Right cardiac atrium (tissue), 5 donors: ENCODE data around the gene JARID2. TPM values are rescaled to one million over a fixed set of nuclear protein-coding genes. Genes with fewer than 3 reads are reported as not detected.

ENCODE experiments used
- ATAC-seq, 2 donors: fragments of 200-7000 bp; cut with Tn5 transposase; one replicate each; pipeline versions ENCODE4 v1.8.0 to v1.9.1; 2020; ENCODE audit warnings: moderate library complexity in 2 of 2, mild to moderate bottlenecking in 1 of 2
- DNase-seq, 3 donors: peaks; one replicate each; pipeline ENCODE4 v3.0.0-alpha.2; 2020
- H3K27ac ChIP-seq: one replicate; pipeline ENCODE4 v1.5.1; 2013; ENCODE audit warnings: mild to moderate bottlenecking, low read length, control low read depth, moderate library complexity
- H3K27me3 ChIP-seq: one replicate; pipeline ENCODE4 v1.6.1; 2013; ENCODE audit not compliant: control insufficient read depth, insufficient read depth
- H3K4me1 ChIP-seq: one replicate; pipeline ENCODE4 v1.6.1; 2013; ENCODE audit warnings: low read length; ENCODE audit not compliant: control insufficient read depth, insufficient read depth
- H3K4me3 ChIP-seq: one replicate; pipeline ENCODE4 v1.5.1; 2013; ENCODE audit warnings: low read length, control low read depth
- H3K9me3 ChIP-seq: one replicate; pipeline ENCODE4 v1.6.1; 2013; ENCODE audit warnings: low read length; ENCODE audit not compliant: control insufficient read depth
- WGBS: extraction: QIAGEN DNeasy Blood & Tissue Kit; methylation state at CpG from one replicate; pipeline ENCODE4 v1.1.7; 2013; 5-methylcytosine and 5-hydroxymethylcytosine counted together
- intact Hi-C, 4 donors: fragments of 100-400 bp; cut with DNase I; formaldehyde crosslinking; loops; one replicate each; pipeline versions ENCODE4 v1.11.0 to v1.14.0; 2022 to 2023
- polyA plus RNA-seq: library from polyadenylated mRNA; stranded (reverse); fragments of 200-250 nt; gene quantifications from one replicate; pipeline ENCODE4 v1.2.3, GENCODE V29; 2013
- total RNA-seq, 4 donors: library from RNA; stranded (reverse); fragmentation: NEBNext Ultra II Directional; extraction: Animal tissue kit (Norgen Biotek cat#: 25700); gene quantifications; one replicate each; pipeline ENCODE4 v1.2.1, GENCODE V29; 2021
- donor health status: healthy with polysubstance abuse.
- donor health status: DM: no; HTN: yes; CAD: no.
- donor health status: DM: no; HTN: no; CAD: no.
- donor health status: DM: no; HTN: yes; CAD: no; lungs with severe emphysema.
- donor health status: DM: yes; HTN: yes; CAD: no.

JARID2 gene
- total and polyA plus RNA-seq, 5 donors, result 4.1 to 10.1 (median 9.1) TPM

DNA sequence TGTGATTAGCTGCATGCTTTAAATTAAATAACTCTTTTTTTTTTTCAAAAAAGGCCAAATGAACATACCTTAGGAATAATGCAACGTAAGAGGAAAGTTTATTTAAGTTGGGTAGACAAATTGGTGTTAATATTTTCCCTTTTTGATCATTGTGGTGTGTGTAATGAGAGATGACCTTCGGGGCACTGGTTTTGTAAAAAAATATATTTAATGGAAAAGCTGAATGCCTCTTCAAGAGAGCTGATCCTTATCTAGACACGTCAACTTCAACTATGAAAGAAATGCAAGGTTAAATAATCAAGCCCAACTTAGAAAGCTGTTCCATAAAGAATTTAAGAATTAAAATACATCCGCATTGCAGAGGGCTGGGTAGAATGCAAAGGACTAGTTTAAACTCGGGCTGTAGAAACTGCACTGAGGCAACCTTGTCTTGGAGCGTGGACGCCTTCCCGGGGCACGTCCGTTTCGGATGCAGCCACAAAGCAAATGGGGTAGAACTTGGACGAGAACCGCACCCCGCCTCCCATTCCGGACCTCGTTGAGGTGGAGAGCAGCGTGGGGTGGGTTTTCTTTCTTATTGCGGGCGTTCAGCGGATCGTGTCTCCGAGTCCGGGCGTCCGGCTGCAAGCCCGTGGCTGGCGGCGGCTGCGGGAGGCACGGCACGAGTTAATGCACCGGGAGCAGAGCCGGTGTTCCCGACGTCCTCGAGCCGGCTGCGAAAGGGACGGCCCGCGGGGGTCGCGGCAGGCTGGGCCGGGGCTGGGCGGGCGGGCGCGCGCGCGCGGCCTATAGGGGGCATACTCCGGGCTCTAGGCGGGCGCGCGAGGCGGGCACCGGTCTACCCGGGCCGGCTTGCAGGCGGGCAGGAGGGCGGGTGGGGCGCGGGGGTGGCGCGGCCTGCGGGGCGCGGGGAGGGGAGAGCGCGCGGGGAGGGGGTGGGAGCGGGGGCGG, 1.9 kb downstream of the JARID2 start:
- DNase-seq (peak; percentile 57 to 85 (median 82)), ATAC-seq (no peak)
- Histone ChIP-seq H3K27me3 (no peaks in the 10 kb centered on the region), H3K4me1 (peaks cover 2% of the 10 kb centered on the region), H3K4me3 (peak overlapping the region; percentile 89), H3K9me3 (no peaks in the 10 kb centered on the region), H3K27ac (peak overlapping the region; percentile 93)
- 1% methylated on average over 74 of the region's 75 CpGs for WGBS
- intact Hi-C loops, result loop anchor here in 1 of 4 donors (10.0 kb wide), 1 partner anchor 1033 kb away; no protein-coding TSS in a partner anchor

DNA sequence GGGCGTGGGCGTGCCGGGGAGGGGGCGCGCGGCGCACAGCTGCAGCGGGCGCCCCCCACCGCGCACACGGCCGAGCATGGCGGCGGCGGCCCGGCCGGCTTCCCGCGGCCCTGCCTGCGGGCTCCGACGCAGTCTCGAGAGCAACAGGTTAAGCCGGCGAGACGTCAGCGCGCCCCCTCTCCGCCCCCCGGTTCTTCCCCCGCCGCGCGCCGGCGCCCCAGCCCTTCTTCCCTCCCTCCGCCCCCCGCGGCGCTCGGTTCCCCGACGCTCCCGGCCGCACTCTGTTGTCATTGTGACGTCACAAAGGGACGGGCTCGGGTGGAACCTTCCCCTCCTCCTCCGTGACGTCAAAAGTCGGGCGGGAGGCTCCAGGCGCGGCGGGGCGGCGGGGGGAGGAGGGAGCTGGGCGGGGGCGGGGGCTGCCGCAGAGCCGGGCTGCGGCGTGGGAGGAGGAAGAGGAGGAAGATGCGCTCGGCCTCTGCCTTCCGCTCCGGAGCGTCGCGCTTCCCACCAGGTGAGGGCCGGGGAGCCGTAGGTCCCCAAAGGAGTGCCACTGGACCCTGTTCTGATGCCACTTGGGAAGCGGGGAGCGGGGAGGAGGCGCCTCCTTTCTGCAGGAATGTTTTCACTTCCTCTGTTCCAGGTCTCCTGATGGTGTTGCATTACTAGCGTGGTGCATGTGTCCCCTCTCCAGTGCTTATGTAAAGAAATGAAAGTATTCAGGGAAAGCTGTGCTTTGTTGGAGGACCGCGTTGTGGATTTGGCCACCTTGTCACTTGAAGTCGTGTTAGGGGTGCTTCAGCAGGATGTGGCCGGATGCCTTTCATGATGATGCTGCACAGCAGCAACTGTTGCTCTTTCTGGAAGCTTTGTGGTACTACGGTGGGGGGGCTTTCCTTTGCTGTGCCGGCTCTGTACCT, 2.8 kb downstream of the JARID2 start:
- Histone ChIP-seq H3K4me3 (peak overlapping the region; percentile 89), H3K9me3 (no peaks in the 10 kb centered on the region), H3K27ac (peak overlapping the region; percentile 86), H3K27me3 (no peaks in the 10 kb centered on the region), H3K4me1 (peaks cover 2% of the 10 kb centered on the region)
- intact Hi-C loops, result loop anchor here in 1 of 4 donors (10.0 kb wide), 1 partner anchor 1034 kb away; no protein-coding TSS in a partner anchor
- ATAC-seq, result peak; percentile 76 to 77
- WGBS, result under 1% methylated on average over 77 of the region's 83 CpGs
- peak; percentile 97 to 98 (median 97) for DNase-seq

DNA sequence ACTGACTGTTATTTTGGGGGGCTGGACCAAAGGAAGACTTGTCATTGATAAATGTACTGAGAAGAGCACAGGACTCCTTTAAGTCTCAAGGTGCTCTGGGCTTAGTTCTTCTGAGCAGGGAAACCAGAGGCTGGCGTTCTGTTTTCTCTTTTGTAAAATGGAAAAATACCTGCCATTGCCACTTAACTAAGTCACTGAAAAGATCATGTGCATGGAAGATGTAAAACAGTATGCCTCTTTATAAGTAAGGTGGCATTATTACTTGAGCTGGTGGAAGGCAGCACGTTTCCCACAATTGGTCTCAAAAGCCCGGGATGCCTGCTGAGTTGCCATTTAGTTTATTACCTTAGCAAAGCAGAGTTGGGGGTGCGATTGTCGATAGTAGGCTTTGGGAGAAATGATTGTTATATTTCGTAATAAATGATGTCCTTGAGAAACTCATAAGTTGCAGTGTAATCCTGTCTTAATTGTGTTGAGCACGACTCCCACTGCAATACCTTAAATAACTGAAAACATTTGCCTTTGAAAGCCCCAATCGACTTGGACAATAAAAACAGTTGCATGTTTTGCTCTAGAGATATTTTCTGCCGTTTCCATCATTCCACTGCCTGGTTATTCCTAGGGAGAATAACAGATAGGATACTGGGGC, 3.6 kb downstream of the JARID2 start:
- Histone ChIP-seq H3K4me3 (peak overlapping the region; percentile 89), H3K27me3 (no peaks in the 10 kb centered on the region), H3K4me1 (peaks cover 2% of the 10 kb centered on the region), H3K9me3 (no peaks in the 10 kb centered on the region), H3K27ac (peak overlapping the region; percentile 86)
- ATAC-seq (no peak), DNase-seq (no peak)
- WGBS, result 20% methylated on average over 9 of the region's 9 CpGs
- intact Hi-C loops, result loop anchor here (10.0 kb wide), 4 partner anchors 105 to 1035 kb away; no protein-coding TSS in a partner anchor

DNA sequence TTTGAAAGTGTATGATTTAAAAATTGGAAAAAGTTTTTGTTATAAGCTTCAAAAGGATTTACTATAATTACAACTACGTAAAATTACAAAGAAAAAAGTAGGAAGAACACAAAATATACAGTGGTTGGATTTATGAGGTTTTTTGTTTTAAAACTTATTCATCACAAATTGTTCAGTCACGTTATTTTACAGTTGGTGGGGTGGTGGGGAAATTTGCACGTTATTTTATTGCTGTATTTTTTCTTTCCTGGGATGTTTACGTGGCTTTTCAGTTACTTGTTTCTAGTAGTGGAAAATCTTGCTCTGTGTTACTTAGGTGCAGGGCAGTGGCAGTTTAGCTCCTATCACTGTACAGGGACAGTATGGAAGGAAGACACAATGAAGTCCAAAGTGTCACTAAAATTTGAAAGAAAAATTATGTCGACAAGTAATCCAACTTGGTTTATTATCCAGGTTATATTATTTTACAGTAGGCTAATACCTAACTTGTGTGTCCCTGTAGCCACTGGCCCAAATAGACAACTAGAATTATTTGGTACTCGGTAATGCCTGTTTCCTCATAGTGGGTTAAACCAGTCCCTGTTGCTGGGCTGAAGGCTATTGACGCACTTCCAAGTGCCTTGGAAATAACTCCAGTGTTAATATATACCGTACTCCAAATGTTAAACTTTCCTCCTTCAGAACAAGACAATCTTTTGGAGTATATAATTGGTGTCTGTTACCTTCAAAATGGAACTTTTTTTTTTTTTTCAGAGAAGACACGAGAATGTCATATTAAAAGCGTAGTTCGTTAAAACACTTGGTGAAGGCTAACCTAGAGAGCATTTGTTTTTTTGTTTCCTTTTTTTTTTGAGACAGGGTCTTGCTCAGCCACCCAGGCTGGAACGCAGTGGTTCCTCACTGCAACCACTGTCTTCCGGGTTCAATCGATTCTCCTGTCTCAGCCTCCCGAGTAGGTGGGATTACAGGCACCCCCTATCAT, 4.6 kb downstream of the JARID2 start:
- no peak for ATAC-seq
- intact Hi-C loops, result loop anchor here in 3 of 4 donors (10.0 kb wide), 3 partner anchors 104 to 184 kb away; no protein-coding TSS in a partner anchor
- 75% methylated on average over 15 of the region's 15 CpGs for WGBS
- no peaks in the 10 kb centered on the region for H3K9me3 ChIP-seq
- H3K4me1 ChIP-seq, result peaks cover 5% of the 10 kb centered on the region
- H3K27ac ChIP-seq, result no peak overlapping the region
- H3K4me3 ChIP-seq, result no peak overlapping the region
- DNase-seq, result no peak
- no peaks in the 10 kb centered on the region for H3K27me3 ChIP-seq

DNA sequence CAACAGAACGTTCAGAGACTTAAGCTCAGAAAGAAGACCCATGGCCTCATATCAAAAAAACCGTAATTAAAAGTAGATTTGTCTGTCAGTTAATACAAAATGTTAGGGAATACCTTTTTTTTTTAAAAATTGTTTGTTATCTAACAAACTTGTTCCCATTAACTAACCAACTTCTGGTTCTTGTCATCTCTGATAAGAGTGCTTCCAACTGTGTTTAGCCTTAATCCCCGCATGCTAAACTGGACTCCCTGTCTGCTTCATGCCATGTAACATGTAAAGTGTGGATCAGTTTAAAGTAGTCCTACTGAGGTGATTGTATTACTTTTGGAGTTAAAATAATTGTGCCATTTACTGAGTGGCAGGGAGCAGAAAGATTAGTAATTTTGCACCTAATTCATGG, 6.3 kb downstream of the JARID2 start:
- intact Hi-C loops, result loop anchor here in 3 of 4 donors (10.0 kb wide), 3 partner anchors 103 to 183 kb away; no protein-coding TSS in a partner anchor
- H3K9me3 ChIP-seq, result no peaks in the 10 kb centered on the region
- H3K4me1 ChIP-seq, result peaks cover 8% of the 10 kb centered on the region
- WGBS, result 28% methylated on average over 3 of the region's 3 CpGs
- H3K27ac ChIP-seq, result no peak overlapping the region
- ATAC-seq, result no peak
- H3K4me3 ChIP-seq, result no peak overlapping the region
- no peaks in the 10 kb centered on the region for H3K27me3 ChIP-seq
- DNase-seq, result no peak

DNA sequence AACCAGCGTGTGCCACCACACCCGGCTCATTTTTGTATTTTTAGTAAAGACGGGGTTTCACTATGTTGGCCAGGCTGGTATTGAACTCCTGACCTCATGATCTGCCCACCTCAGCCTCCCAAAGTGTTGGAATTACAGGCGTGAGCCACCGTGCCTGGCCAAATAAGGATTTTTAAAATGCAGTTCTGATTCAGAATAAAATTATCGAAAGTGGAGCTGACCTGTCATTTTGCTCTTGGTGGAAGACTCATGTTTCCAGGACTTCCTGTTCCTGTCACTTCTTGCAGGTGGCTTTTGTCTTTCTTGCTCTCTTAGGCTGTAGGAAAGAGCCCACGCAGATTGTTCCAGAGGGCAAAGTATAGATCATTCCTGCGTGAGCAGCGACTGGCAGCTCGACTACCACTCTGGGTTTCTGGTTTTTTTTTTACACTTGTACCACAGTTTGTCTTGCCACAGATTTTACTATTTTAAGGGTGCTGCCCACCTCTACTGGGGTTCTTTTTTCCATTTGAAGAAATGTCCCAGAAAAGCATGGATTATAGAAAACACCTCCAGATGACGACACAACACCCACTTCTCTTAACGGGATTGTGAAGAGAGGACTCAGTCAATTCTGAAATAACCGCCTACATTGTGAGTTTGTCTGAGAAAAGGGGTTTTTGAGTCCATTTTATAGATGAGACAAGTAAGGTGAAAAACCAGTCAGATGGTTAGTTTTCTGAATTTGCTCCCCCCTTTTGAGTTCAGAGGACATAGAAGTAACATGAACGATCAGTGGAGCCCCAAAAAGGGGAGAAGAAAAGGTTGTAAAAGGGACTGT, 7.5 kb downstream of the JARID2 start:
- intact Hi-C loops, result loop anchor here in 3 of 4 donors (10.0 kb wide), 3 partner anchors 101 to 181 kb away; no protein-coding TSS in a partner anchor
- Histone ChIP-seq H3K4me3 (no peak overlapping the region), H3K27ac (no peak overlapping the region), H3K9me3 (no peaks in the 10 kb centered on the region), H3K4me1 (peaks cover 10% of the 10 kb centered on the region), H3K27me3 (no peaks in the 10 kb centered on the region)
- DNase-seq, result no peak
- WGBS, result 74% methylated on average over 14 of the region's 14 CpGs
- no peak for ATAC-seq

DNA sequence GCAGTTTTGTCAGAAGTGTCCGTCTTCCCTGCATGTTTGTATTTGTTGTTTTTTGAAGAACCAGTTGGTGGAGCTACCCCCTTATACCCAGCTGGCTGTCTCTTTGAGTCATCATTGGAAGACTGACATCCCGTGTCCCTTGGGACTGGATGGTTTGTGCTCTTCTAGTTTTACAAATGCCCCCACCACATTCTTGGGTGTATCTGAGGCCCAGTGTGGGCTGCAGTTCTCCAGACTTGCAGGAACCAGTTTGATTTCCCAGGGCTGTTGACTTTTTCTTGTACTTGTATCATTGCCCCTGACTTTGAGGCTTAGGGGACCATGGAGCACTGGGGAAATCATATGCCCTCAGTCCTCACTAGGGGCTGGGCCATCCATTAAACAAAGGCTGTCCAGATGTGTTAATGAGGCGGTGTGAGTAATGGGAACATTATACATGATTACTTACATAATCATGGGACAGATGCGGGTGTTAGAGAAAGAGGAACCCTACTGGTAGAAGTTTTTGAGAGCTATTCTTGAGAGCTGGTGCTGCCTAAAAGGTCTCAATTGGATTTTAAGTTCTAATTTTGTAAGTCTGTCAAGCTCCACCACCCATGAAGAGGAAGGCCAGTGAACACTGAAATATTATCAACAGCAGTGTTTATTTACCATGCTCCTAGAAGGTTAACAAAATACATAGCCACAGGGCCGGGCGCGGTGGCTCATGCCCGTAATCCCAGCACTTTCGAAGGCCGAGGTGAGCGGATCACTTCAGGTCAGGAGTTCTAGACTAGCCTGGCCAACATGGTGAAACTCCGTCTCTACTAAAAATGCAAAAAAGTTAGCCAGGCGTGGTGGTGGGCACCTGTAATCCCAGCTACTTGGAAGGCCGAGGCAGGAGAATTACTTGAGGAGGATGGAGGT, 8.5 kb downstream of the JARID2 start:
- Histone ChIP-seq H3K4me3 (no peak overlapping the region), H3K9me3 (no peaks in the 10 kb centered on the region), H3K27me3 (no peaks in the 10 kb centered on the region), H3K4me1 (peaks cover 11% of the 10 kb centered on the region), H3K27ac (no peak overlapping the region)
- intact Hi-C loops, result loop anchor here in 3 of 4 donors (10.0 kb wide), 3 partner anchors 100 to 180 kb away; no protein-coding TSS in a partner anchor
- DNase-seq (no peak), ATAC-seq (no peak)
- 91% methylated on average over 14 of the region's 14 CpGs for WGBS

DNA sequence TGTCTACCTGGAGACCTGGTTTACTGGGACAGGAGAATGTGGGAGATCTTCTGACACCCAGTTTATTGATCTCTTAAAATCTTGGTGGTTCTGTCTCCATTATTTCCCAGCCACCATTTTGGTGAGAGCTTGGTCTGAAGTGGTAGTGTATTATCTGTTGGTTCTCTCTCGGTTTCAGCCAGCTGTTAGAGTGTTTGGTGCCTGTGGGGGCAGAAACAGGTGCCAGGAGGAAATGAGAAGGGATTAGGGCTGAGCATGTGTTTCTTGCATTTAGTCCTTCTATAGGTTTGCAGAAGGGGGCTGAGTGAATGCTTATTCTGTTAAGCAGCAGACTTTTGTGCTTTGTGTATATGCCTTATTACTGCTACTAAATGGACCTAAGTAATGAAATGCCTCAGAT, 9.6 kb downstream of the JARID2 start:
- H3K27ac ChIP-seq, result no peak overlapping the region
- no peaks in the 10 kb centered on the region for H3K27me3 ChIP-seq
- DNase-seq, result no peak
- no peak overlapping the region for H3K4me3 ChIP-seq
- peaks cover 12% of the 10 kb centered on the region for H3K4me1 ChIP-seq
- 40% methylated on average over 1 of the region's 1 CpG for WGBS
- intact Hi-C loops, result loop anchor here in 3 of 4 donors (10.0 kb wide), 3 partner anchors 99 to 179 kb away; no protein-coding TSS in a partner anchor
- no peak for ATAC-seq
- H3K9me3 ChIP-seq, result no peaks in the 10 kb centered on the region
